ENCODE results near the gene CDK11B.

Gene CDK11B

DNA sequence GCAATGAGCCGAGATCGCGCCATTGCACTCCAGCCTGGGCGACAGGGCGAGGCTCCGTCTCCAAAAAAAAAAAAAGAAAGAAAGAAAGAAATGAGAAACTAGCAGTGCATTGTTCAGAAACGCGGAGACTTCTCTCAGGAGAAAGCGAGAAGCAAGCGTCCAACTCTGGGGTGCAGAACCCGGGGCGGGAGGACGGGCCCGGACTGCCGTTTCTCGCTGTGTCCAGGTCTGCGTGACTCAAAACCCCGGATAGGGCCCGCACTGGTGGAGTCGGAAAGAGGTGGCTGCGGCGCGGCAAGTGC is 43.9 kb downstream of the CDK11B start:
- POLR2A ChIA-PET: interaction anchor here (0.7 kb wide), 1 partner anchor 37 kb away, joined by 3 read pairs; no protein-coding TSS in a partner anchor
- TF ChIP-seq CTCF (IDR thresholded peaks at IDR 0.05; ENCODE audit: control extremely low read depth, extremely low read depth, low read depth, missing control alignments): no peak
- CTCF ChIA-PET: interaction anchor here (1.5 kb wide), 1 partner anchor 17 kb away, joined by 3 read pairs; no protein-coding TSS in a partner anchor
- DNase-seq (ENCODE audit: extremely low spot score): no peak

- no peak for TF ChIP-seq CTCF (IDR thresholded peaks at IDR 0.05; ENCODE audit: control extremely low read depth, extremely low read depth, low read depth, missing control alignments)
- ChIA-PET POLR2A (interaction anchor here (0.7 kb wide), 1 partner anchor 37 kb away, joined by 3 read pairs; no protein-coding TSS in a partner anchor), CTCF (interaction anchor here (0.8 to 1.6 kb wide), 4 partner anchors 8 to 64 kb away, joined by 3 to 4 read pairs (median 3); no protein-coding TSS in a partner anchor)
- no peak for DNase-seq (ENCODE audit: extremely low spot score)
These were observed 44.4 kb downstream of the CDK11B start for GRCh38 chr1:1614204-1614953.

GRCh38 chr1:1613509-1614082 is 45.2 kb downstream of the CDK11B start:
- ChIA-PET POLR2A (no interaction called here), CTCF (interaction anchor here (0.8 to 1.6 kb wide), 4 partner anchors 9 to 65 kb away, joined by 3 to 4 read pairs (median 3); no protein-coding TSS in a partner anchor)
- DNase-seq (ENCODE audit: extremely low spot score): no peak
- no peak for TF ChIP-seq CTCF (IDR thresholded peaks at IDR 0.05; ENCODE audit: control extremely low read depth, extremely low read depth, low read depth, missing control alignments)

- DNase-seq (ENCODE audit: extremely low spot score): no peak
- TF ChIP-seq CTCF (IDR thresholded peaks at IDR 0.05; ENCODE audit: control extremely low read depth, extremely low read depth, low read depth, missing control alignments): no peak
- POLR2A ChIA-PET: interaction anchor here (0.6 kb wide), 1 partner anchor 521 kb away, joined by 3 read pairs; no protein-coding TSS in a partner anchor
- CTCF ChIA-PET: interaction anchor here (0.8 to 1.9 kb wide), 3 partner anchors 10 to 18 kb away, joined by 3 to 6 read pairs (median 3); no protein-coding TSS in a partner anchor
These were observed 46.8 kb downstream of the CDK11B start for GRCh38 chr1:1612104-1612400.

DNA sequence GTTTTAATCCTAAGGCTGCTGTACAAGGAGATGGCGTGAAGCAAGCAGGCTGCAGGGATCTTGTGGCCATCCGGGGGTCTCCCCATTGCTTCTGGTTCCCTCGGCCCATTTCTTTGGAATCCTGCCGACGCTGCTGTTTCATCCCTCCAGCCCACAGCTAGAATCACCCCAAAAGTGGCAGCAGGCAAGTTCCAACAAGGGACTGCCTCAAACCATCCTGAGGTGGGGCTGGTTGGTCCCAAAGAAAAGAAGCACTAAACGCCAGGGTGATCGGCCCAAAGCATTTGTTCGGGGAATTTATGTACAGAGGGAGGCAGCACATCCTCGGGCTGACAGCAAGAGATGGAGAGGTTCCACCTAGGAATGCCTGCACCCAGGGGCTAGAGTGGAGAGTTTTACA is 48.0 kb downstream of the CDK11B start:
- ChIA-PET POLR2A (no interaction called here), CTCF (interaction anchor here (1.9 kb wide), 1 partner anchor 9 kb away, joined by 6 read pairs; no protein-coding TSS in a partner anchor)
- TF ChIP-seq CTCF (IDR thresholded peaks at IDR 0.05; ENCODE audit: control extremely low read depth, extremely low read depth, low read depth, missing control alignments): no peak
- DNase-seq (ENCODE audit: extremely low spot score): no peak

DNA sequence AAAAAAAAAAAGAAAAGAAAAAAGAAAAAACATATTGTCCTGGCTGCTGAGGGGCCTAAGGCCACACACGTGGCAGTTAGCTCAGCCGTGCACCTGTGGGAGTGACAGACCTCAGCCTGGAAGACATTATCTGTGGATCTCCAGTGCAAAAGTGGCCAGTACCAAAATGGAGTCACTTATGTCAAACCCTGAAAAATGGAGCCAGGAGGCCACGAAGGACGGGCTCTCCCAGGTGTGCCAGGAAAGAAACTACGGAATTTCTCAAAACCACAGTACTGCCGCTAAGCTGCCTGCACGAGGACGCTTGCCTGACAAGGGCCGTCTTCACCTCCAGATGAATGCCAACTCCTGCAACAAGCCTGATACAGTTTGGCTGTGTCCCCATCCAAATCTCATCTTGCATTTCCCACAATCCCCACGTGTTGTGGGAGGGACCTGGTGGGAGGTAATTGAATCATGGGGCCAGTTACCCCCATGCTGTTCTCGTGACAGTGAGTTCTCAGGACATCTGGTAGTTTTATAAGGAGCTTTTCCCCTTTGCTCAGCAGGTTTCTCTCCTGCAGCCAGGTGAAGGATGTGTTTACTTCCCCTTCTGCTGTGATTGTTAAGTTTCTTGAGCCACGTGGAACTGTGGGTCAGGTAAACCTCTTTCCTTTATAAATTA is 48.9 kb downstream of the CDK11B start:
- TF ChIP-seq CTCF (IDR thresholded peaks at IDR 0.05; ENCODE audit: control extremely low read depth, extremely low read depth, low read depth, missing control alignments): no peak
- CTCF ChIA-PET: no interaction called here
- POLR2A ChIA-PET: no interaction called here
- DNase-seq (ENCODE audit: extremely low spot score): no peak

Data from GM10248 (cell line).